ENCODE results near the gene MMP10.
A peak's percentile ranks its signal among the peaks of the same experiment; 100 is the strongest.
"Not testable (repeated sequence)": the region's sequence is repeated elsewhere in the genome, so short reads cannot be mapped to it uniquely, and the experiment has no call there.

MMP10 gene

GRCh38 chr11:102781676-102782075, 1.2 kb upstream of the MMP10 start:
- no peak for DNase-seq

GRCh38 chr11:102776454-102776853, 4.0 kb downstream of the MMP10 start:
- DNase-seq: no peak

- no peak for DNase-seq
Measured at GRCh38 chr11:102773386-102773785, 7.0 kb downstream of the MMP10 start.

- DNase-seq: no peak
Measured at GRCh38 chr11:102771351-102771750, 9.1 kb downstream of the MMP10 start.

- DNase-seq: no peak
Measured at GRCh38 chr11:102770191-102770590, 10.2 kb downstream of the MMP10 start.

- no peak for DNase-seq
Measured at GRCh38 chr11:102767800-102768199, 12.6 kb downstream of the MMP10 start.

- peak; percentile 27 for DNase-seq
Measured at GRCh38 chr11:102763440-102763839, 17.0 kb downstream of the MMP10 start.

GRCh38 chr11:102762361-102762767, 18.1 kb downstream of the MMP10 start:
- DNase-seq: peak; percentile 63

- DNase-seq: no peak
Measured at GRCh38 chr11:102761646-102762238, 18.7 kb downstream of the MMP10 start.

GRCh38 chr11:102760344-102761035, 19.9 kb downstream of the MMP10 start:
- peak; percentile 98 for DNase-seq

GRCh38 chr11:102757823-102758549, 22.4 kb downstream of the MMP10 start:
- DNase-seq: peak; percentile 76

GRCh38 chr11:102753267-102753666, 27.2 kb downstream of the MMP10 start:
- DNase-seq: no peak

- DNase-seq: no peak
Measured at GRCh38 chr11:102751673-102752072, 28.8 kb downstream of the MMP10 start.

- DNase-seq: no peak
Measured at GRCh38 chr11:102749101-102749722, 31.2 kb downstream of the MMP10 start.

- not testable (repeated sequence) for DNase-seq
Measured at GRCh38 chr11:102746746-102747578, 33.5 kb downstream of the MMP10 start.

- no peak for DNase-seq
Measured at GRCh38 chr11:102734650-102735049, 45.8 kb downstream of the MMP10 start.

- DNase-seq: peak; percentile 47
Measured at GRCh38 chr11:102733232-102733875, 47.1 kb downstream of the MMP10 start.

GRCh38 chr11:102730944-102731343, 49.5 kb downstream of the MMP10 start:
- DNase-seq: not testable (repeated sequence)

GRCh38 chr11:102729849-102730815, 50.3 kb downstream of the MMP10 start:
- peak; percentile 20 for DNase-seq

- DNase-seq: peak; percentile 89
Measured at GRCh38 chr11:102727890-102728289, 52.5 kb downstream of the MMP10 start.

Measured in HCEC 1CT (cell line).